Esophagus muscularis mucosa (tissue), 3 donors: Measurements from ENCODE around the gene DNLZ.

Experiments
- CTCF ChIP-seq, 3 experiments: fragments of 200-600 bp in 2 of 3; fragments of 450-650 bp in 1 of 3; sonication (generic) in 2 of 3; IDR thresholded peaks; one replicate each; pipeline ENCODE4 v1.5.1; 2017 to 2019; ENCODE audit warnings: antibody characterized with exemption in 3 of 3, mild to moderate bottlenecking in 2 of 3, moderate library complexity in 1 of 3
- EP300 ChIP-seq: sonication (generic); formaldehyde crosslinking; IDR thresholded peaks from one replicate; pipeline ENCODE4 v1.6.1; 2017; ENCODE audit warnings: antibody characterized with exemption

- TF ChIP-seq CTCF (IDR thresholded peaks at IDR 0.05) = no peak
- no peak for TF ChIP-seq EP300
These were observed 31.0 kb downstream of the DNLZ start for GRCh38 chr9:136332482-136332983.
